EL (cell line): ENCODE data around the gene BAAT.
"Not testable (repeated sequence)": the region's sequence is repeated elsewhere in the genome, so short reads cannot be mapped to it uniquely, and the experiment has no call there.

Source experiments
- DNase-seq: peaks from one replicate; pipeline ENCODE4 v3.0.0-alpha.2; 2016

The BAAT gene

GRCh38 chr9:101384873-101385536 is at the start of gene BAAT:
BAAT (minus strand) TSS chr9:101385006; CDS start chr9:101371404, 13,602 bp downstream.
- DNase-seq = not testable (repeated sequence)

- DNase-seq = no peak
These were observed 48.4 kb upstream of the BAAT start for GRCh38 chr9:101433229-101433628.

- no peak for DNase-seq
These were observed 47.9 kb upstream of the BAAT start for GRCh38 chr9:101432740-101433139.

GRCh38 chr9:101432171-101432570 is 47.4 kb upstream of the BAAT start:
- DNase-seq = no peak

- no peak for DNase-seq
These were observed 44.9 kb upstream of the BAAT start for GRCh38 chr9:101429736-101430135.

GRCh38 chr9:101428909-101429308 is 44.1 kb upstream of the BAAT start:
- DNase-seq = no peak

- no peak for DNase-seq
These were observed 43.3 kb upstream of the BAAT start for GRCh38 chr9:101427957-101428655.

GRCh38 chr9:101427358-101427757 is 42.6 kb upstream of the BAAT start:
- no peak for DNase-seq

GRCh38 chr9:101421653-101422065 is 36.9 kb upstream of the BAAT start:
- DNase-seq = no peak

GRCh38 chr9:101419863-101420262 is 35.1 kb upstream of the BAAT start:
- DNase-seq = no peak

- DNase-seq = no peak
These were observed 34.0 kb upstream of the BAAT start for GRCh38 chr9:101418518-101419430.

GRCh38 chr9:101417977-101418376 is 33.2 kb upstream of the BAAT start:
- DNase-seq = no peak

- no peak for DNase-seq
These were observed 32.6 kb upstream of the BAAT start for GRCh38 chr9:101417389-101417788.

- no peak for DNase-seq
These were observed 30.8 kb upstream of the BAAT start for GRCh38 chr9:101415578-101415977.

- DNase-seq = no peak
These were observed 30.0 kb upstream of the BAAT start for GRCh38 chr9:101414839-101415238.

- DNase-seq = no peak
These were observed 24.3 kb upstream of the BAAT start for GRCh38 chr9:101409079-101409477.

GRCh38 chr9:101408374-101409078 is 23.7 kb upstream of the BAAT start:
- no peak for DNase-seq

GRCh38 chr9:101403516-101404285 is 18.9 kb upstream of the BAAT start:
- no peak for DNase-seq

- no peak for DNase-seq
These were observed 15.3 kb upstream of the BAAT start for GRCh38 chr9:101400120-101400519.

- DNase-seq = no peak
These were observed 14.8 kb upstream of the BAAT start for GRCh38 chr9:101399643-101399970.

GRCh38 chr9:101398930-101399642 is 14.3 kb upstream of the BAAT start:
- DNase-seq = peak; percentile 25
